MCF 10A (cell line): ENCODE measurements around the gene FBXW11. TPM values are rescaled to one million over a fixed set of nuclear protein-coding genes. Genes with fewer than 3 reads are reported as not detected.

Experiments
- BruUV-seq: library from RNA; stranded (reverse); fragments of 400-500 nt; replicated peaks from 2 replicates; lab custom pipeline; 2021; lab: Mats Ljungman, UMichigan
- CTCF ChIA-PET: fragments of 300-600 bp; sonication (Branson Sonifier 250); formaldehyde crosslinking; extraction: SDS; loops from one replicate; lab custom pipeline; 2021; ENCODE audit warnings: antibody characterized with exemption, inconsistent platforms; lab: Yijun Ruan, JAX
- POLR2A ChIA-PET: fragments of 300-600, 350-650 bp; sonication (Branson Sonifier 250); formaldehyde crosslinking; extraction: SDS; loops from one replicate; lab custom pipeline; 2020; ENCODE audit warnings: antibody characterized with exemption, inconsistent platforms; lab: Yijun Ruan, JAX
- DNase-seq: peaks from one replicate; pipeline ENCODE4 v3.0.0-alpha.2; 2018; ENCODE audit not compliant: unreplicated experiment
- H3K27ac Mint-ChIP-seq: one replicate; pipeline ENCODE4 v1.8.0; 2022; ENCODE audit warnings: mild to moderate bottlenecking, low read depth, mixed read lengths; ENCODE audit not compliant: unreplicated experiment
- H3K27me3 Mint-ChIP-seq: one replicate; pipeline ENCODE4 v1.8.0; 2022; ENCODE audit warnings: mixed read lengths; ENCODE audit not compliant: insufficient read depth, unreplicated experiment
- H3K36me3 Mint-ChIP-seq: one replicate; pipeline ENCODE4 v1.8.0; 2022; ENCODE audit warnings: mild to moderate bottlenecking, moderate library complexity, mixed read lengths; ENCODE audit not compliant: insufficient read depth, unreplicated experiment
- H3K4me1 Mint-ChIP-seq: one replicate; pipeline ENCODE4 v1.8.0; 2022; ENCODE audit warnings: mixed read lengths; ENCODE audit not compliant: insufficient read depth, unreplicated experiment
- H3K4me3 Mint-ChIP-seq: one replicate; pipeline ENCODE4 v1.8.0; 2022; ENCODE audit warnings: mild to moderate bottlenecking, moderate library complexity, mixed read lengths; ENCODE audit not compliant: unreplicated experiment
- H3K9me3 Mint-ChIP-seq: one replicate; pipeline ENCODE4 v1.8.0; 2022; ENCODE audit warnings: mixed read lengths; ENCODE audit not compliant: unreplicated experiment
- intact Hi-C: fragments of 100-400 bp; cut with micrococcal nuclease; formaldehyde crosslinking; loops from 2 replicates; pipeline ENCODE4 v1.14.1; 2022
- total RNA-seq: library from RNA; stranded (reverse); gene quantifications from 2 replicates; pipeline ENCODE4 v1.2.3, GENCODE V29; 2022
- TF ChIP-seq, protein P1 (sequence below): fragments of 200-600 bp; IDR thresholded peaks from one replicate; pipeline ENCODE4 v1.8.0; 2022; ENCODE audit warnings: antibody characterized with exemption, mild to moderate bottlenecking; ENCODE audit not compliant: unreplicated experiment

Gene FBXW11
- total RNA-seq, 1 experiment from 2014 or later: 64.7 TPM

- Mint-ChIP-seq H3K27me3 (no peaks in the 10 kb centered on the region), H3K9me3 (no peaks in the 10 kb centered on the region), H3K4me3 (no peak overlapping the region), H3K4me1 (no peaks in the 10 kb centered on the region), H3K27ac (no peak overlapping the region), H3K36me3 (no peaks in the 10 kb centered on the region)
- ChIA-PET POLR2A (no interaction called here), CTCF (interaction anchor here (0.6 to 2.2 kb wide), 9 partner anchors 9 to 1724 kb away, joined by 3 to 9 read pairs (median 4); partner anchors contain the start of gene FGF18)
- intact Hi-C loops: no loop called here
- no TSS peak for BruUV-seq
- TF ChIP-seq, protein P1, sequence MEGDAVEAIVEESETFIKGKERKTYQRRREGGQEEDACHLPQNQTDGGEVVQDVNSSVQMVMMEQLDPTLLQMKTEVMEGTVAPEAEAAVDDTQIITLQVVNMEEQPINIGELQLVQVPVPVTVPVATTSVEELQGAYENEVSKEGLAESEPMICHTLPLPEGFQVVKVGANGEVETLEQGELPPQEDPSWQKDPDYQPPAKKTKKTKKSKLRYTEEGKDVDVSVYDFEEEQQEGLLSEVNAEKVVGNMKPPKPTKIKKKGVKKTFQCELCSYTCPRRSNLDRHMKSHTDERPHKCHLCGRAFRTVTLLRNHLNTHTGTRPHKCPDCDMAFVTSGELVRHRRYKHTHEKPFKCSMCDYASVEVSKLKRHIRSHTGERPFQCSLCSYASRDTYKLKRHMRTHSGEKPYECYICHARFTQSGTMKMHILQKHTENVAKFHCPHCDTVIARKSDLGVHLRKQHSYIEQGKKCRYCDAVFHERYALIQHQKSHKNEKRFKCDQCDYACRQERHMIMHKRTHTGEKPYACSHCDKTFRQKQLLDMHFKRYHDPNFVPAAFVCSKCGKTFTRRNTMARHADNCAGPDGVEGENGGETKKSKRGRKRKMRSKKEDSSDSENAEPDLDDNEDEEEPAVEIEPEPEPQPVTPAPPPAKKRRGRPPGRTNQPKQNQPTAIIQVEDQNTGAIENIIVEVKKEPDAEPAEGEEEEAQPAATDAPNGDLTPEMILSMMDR: no peak
- no peak for DNase-seq
Measured at GRCh38 chr5:171840711-171841522, 165.5 kb downstream of the FBXW11 start.

DNA sequence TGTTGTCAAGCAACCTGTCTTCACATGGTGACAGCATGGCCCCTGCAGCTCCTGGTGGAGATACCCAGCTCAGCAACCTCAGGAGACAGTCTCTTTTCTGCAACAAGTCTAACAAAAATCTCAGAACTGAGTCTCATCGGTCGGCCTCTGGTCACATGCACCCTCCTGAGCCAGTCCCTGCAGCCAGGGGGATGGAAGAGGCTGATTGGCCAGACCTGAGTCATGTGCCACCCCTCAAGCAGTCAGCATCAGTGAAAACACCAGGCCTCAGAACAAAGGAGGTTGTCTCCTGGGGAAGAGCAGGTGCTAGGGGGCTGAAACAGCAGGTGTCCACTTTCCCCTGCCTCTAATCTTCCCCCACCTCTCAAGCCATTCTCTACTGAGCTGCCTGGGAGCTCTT lies 166.4 kb downstream of the FBXW11 start:
- no TSS peak for BruUV-seq
- POLR2A ChIA-PET: interaction anchor here (0.6 kb wide), 1 partner anchor 431 kb away, joined by 3 read pairs; no protein-coding TSS in a partner anchor
- TF ChIP-seq, protein P1: no peak

GRCh38 chr5:171839112-171839511 lies 167.3 kb downstream of the FBXW11 start:
- TF ChIP-seq, protein P1: no peak
- intact Hi-C loops: no loop called here
- ChIA-PET CTCF (interaction anchor here (0.6 to 2.3 kb wide), 4 partner anchors 7 to 423 kb away, joined by 3 to 13 read pairs (median 4); no protein-coding TSS in a partner anchor), POLR2A (interaction anchor here (1.2 kb wide), 1 partner anchor 13 kb away, joined by 4 read pairs; no protein-coding TSS in a partner anchor)
- Mint-ChIP-seq H3K27me3 (no peaks in the 10 kb centered on the region), H3K4me3 (no peak overlapping the region), H3K9me3 (no peaks in the 10 kb centered on the region), H3K4me1 (no peaks in the 10 kb centered on the region), H3K36me3 (peaks cover 7% of the 10 kb centered on the region), H3K27ac (no peak overlapping the region)
- BruUV-seq: no TSS peak
- DNase-seq: no peak

More for the DNA sequence above, 166.4 kb downstream of the FBXW11 start:
- Mint-ChIP-seq H3K4me3 (no peak overlapping the region), H3K36me3 (peaks cover 4% of the 10 kb centered on the region), H3K9me3 (no peaks in the 10 kb centered on the region), H3K4me1 (no peaks in the 10 kb centered on the region), H3K27me3 (no peaks in the 10 kb centered on the region), H3K27ac (no peak overlapping the region)
- intact Hi-C loops: no loop called here
- CTCF ChIA-PET: interaction anchor here (0.7 to 2.2 kb wide), 4 partner anchors 21 to 421 kb away, joined by 3 to 9 read pairs (median 3); partner anchors contain the start of gene FGF18
- DNase-seq: no peak

- no peak overlapping the region for H3K4me3 Mint-ChIP-seq
- H3K27ac Mint-ChIP-seq: no peak overlapping the region
- TF ChIP-seq, protein P1: no peak
- no TSS peak for BruUV-seq
- CTCF ChIA-PET: interaction anchor here (0.6 to 2.3 kb wide), 5 partner anchors 8 to 353 kb away, joined by 3 to 13 read pairs (median 5); no protein-coding TSS in a partner anchor
- no peaks in the 10 kb centered on the region for H3K4me1 Mint-ChIP-seq
- no peaks in the 10 kb centered on the region for H3K9me3 Mint-ChIP-seq
- DNase-seq: no peak
- POLR2A ChIA-PET: interaction anchor here (0.6 to 1.2 kb wide), 2 partner anchors 12 to 293 kb away, joined by 3 to 4 read pairs; no protein-coding TSS in a partner anchor
- intact Hi-C loops: no loop called here
- peaks cover 7% of the 10 kb centered on the region for H3K36me3 Mint-ChIP-seq
- H3K27me3 Mint-ChIP-seq: no peaks in the 10 kb centered on the region
Measured at GRCh38 chr5:171838066-171838465, 168.4 kb downstream of the FBXW11 start.
